GM10266 (cell line): ENCODE data around the gene MED23.
A peak's percentile ranks its signal among the peaks of the same experiment; 100 is the strongest.

Experiments
- DNase-seq: peaks from one replicate; pipeline ENCODE4 v3.0.0; 2012; ENCODE audit errors: extremely low spot score
- TF ChIP-seq, protein P1 (sequence below): IDR thresholded peaks from 2 replicates; pipeline ENCODE4 v1.5.1; 2012; ENCODE audit warnings: mild to moderate bottlenecking, low read depth; ENCODE audit not compliant: control insufficient read depth, insufficient read depth; ENCODE audit errors: missing control alignments

Gene MED23, protein sequence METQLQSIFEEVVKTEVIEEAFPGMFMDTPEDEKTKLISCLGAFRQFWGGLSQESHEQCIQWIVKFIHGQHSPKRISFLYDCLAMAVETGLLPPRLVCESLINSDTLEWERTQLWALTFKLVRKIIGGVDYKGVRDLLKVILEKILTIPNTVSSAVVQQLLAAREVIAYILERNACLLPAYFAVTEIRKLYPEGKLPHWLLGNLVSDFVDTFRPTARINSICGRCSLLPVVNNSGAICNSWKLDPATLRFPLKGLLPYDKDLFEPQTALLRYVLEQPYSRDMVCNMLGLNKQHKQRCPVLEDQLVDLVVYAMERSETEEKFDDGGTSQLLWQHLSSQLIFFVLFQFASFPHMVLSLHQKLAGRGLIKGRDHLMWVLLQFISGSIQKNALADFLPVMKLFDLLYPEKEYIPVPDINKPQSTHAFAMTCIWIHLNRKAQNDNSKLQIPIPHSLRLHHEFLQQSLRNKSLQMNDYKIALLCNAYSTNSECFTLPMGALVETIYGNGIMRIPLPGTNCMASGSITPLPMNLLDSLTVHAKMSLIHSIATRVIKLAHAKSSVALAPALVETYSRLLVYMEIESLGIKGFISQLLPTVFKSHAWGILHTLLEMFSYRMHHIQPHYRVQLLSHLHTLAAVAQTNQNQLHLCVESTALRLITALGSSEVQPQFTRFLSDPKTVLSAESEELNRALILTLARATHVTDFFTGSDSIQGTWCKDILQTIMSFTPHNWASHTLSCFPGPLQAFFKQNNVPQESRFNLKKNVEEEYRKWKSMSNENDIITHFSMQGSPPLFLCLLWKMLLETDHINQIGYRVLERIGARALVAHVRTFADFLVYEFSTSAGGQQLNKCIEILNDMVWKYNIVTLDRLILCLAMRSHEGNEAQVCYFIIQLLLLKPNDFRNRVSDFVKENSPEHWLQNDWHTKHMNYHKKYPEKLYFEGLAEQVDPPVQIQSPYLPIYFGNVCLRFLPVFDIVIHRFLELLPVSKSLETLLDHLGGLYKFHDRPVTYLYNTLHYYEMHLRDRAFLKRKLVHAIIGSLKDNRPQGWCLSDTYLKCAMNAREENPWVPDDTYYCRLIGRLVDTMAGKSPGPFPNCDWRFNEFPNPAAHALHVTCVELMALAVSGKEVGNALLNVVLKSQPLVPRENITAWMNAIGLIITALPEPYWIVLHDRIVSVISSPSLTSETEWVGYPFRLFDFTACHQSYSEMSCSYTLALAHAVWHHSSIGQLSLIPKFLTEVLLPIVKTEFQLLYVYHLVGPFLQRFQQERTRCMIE (N-terminal part only)

DNA sequence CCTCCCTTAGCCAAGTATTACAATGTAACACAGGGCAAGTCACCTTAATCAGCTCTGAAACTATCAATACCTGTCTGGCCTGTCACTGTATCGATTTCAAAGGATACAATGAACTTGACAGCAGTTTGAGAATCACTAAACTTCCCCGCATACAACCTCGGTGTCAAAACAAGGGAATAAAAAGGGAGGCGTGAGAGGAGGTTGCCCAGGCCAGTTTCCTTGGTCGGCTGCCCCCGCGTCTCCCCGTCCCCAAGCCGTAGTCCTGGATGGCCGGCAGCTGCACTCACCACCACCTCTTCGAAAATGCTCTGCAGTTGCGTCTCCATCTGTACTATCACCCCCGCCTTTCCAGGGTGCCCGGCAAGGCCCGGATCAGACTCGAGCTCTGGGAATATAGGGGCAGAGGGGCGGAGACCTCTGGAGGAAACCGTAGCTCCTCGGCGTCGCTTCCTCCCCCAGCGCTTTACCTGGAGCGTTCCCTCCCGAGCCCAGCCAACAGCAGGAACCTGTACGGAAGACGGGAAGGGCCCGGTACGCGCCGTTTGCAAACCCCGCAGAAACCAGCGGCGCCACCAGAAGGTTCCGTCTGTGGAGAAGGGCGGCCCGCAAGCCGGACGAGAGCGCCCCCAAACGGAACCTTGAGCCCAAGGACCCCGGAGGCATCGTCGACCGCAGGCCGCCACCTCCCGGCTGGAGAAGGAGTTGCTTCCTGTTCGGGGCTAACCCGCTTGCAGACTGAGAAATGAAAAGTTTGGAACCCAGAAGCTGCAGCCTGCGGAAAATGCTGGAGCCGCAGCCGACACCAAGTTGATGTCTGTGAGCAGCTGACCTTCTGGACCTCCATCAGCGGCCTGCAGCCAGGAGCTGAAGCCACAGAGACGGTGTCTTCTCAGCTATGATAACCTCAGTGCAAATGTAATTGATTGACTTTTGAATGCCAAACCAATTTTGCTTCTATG, at the start of gene MED23:
Gene MED23, minus strand, starts transcription at position 519 of the 959 bp plus-strand sequence. Its CDS starts 193 bp downstream, at position 326.
- TF ChIP-seq, protein P1, sequence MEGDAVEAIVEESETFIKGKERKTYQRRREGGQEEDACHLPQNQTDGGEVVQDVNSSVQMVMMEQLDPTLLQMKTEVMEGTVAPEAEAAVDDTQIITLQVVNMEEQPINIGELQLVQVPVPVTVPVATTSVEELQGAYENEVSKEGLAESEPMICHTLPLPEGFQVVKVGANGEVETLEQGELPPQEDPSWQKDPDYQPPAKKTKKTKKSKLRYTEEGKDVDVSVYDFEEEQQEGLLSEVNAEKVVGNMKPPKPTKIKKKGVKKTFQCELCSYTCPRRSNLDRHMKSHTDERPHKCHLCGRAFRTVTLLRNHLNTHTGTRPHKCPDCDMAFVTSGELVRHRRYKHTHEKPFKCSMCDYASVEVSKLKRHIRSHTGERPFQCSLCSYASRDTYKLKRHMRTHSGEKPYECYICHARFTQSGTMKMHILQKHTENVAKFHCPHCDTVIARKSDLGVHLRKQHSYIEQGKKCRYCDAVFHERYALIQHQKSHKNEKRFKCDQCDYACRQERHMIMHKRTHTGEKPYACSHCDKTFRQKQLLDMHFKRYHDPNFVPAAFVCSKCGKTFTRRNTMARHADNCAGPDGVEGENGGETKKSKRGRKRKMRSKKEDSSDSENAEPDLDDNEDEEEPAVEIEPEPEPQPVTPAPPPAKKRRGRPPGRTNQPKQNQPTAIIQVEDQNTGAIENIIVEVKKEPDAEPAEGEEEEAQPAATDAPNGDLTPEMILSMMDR: peak; percentile 100
- peak; percentile 82 for DNase-seq

DNA sequence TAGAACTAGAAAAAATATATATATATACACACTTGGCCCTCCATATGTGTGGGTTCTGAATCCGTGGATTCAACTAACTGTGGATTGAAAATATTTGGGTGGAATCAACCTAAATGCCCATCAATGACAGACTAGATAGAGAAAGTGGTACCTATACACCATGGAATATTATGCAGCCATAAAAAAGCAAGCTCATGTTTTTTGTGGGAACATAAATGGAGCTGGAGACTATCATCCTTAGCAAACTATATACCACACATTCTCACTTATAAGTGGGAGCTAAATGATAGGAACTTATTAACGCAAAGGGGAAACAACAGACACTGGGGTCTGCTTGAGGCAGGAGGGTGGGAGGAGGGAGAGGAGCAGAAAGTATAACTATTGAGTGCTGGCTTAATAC, 45.1 kb upstream of the MED23 start:
- DNase-seq: no peak
- TF ChIP-seq, protein P1: no peak

DNA sequence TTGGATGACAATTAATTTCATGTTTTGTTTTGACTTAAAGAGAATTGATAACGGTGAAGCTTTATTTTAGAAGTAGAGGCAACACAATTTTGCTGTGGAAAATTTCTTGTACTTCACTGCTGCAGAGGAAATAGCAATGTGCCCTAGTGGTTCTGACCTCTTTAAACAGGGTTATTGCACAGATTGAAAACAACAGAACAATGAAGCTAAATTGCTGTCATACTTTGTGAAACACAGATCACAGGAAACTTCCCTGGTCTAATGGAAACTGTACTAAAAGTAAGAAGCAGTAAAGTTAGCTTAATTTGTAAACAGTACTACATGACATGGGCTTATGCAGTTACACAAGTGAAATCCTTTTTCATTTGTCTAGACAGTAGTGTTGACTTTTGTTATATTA, 41.8 kb upstream of the MED23 start:
- DNase-seq: no peak
- TF ChIP-seq, protein P1: no peak

DNA sequence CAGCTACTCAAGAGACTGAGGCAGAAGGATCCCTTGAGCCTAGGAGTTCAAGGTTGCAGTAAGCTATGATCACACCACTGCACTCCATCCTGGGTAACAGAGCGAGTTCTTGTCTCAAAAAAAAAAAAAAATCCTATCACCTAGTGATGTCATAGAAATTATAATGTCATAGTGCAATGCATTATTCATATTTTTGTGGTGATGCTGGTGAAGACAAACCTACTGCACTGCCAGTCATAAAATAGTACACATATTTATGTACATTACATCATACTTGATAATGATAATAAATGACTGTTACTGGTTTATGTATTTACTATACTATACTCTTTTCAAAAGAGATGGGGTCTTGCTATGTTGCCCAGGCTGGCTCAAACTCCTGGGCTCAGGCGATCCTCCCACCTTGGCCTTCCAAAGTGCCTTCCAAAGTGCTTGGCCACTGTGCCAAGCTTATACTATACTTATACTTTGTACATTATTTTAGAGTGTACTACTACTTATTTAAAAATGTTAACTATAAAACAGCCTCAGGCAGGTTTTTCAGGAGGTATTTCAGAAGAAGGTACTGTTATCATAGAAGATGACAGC, 35.6 kb upstream of the MED23 start:
- TF ChIP-seq, protein P1: no peak
- DNase-seq: no peak

DNA sequence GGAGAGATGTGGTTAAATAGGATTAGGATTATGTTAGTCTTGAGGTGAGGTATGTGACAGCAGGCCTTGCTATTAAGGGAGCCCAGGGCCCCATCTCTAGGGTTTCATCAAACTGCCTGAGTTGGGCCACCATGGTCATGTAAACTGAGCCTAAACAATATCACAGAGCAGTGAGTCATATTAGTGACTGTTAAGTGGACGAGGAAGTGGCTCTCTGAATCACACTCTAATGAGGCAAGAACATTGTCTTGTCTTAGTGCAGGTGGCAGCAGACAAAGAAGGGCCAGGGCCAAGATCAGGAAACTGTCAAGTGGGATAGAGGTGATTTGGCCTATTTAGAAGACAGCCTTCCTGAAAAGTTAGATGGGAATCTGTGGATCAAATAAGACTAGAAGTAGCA, 32.2 kb upstream of the MED23 start:
- DNase-seq: no peak
- TF ChIP-seq, protein P1: no peak

DNA sequence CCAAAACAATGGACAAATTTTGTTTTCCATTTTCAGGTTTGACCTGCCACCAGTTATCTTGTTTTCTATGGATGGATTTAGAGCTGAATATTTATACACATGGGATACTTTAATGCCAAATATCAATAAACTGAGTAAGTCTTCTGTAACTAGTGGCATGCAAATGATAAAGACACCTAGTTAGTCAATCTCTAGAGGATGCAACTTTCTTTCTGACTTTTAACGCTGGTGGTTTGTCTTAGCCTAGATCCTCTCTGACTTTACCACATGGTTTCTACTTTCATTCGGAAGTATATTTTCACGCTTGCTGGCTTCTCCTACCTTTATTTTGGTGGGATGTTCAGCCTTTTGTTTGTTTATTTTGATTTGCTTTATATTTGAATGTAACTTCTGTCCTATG, 30.2 kb upstream of the MED23 start:
- no peak for DNase-seq
- TF ChIP-seq, protein P1: no peak
